ENCODE data around the gene NDUFA8.

DNA sequence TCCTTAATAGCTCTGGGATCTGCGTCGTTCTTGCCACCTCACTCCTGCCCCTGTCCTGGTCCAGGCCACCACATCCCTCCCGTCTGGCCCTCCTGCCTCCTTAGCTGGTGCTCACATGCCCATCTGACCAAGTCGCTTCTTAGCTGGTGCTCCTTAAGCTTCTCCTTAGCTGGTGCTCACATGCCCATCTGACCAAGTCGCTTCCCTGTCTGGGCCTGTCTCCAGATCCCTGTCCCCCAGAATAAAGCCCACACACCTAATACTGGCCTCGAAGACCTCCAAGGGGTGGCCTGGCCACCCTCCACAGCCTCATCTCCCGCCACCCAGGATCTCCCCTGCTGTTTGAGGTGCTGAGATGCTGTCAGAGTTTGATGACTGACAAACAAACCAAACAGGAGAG, 35.1 kb downstream of the NDUFA8 start:
- TF ChIP-seq POLR2AphosphoS5 (IDR thresholded peaks at IDR 0.05; ENCODE audit: low read depth, low read length) (no peak), GABPA (IDR thresholded peaks at IDR 0.05; ENCODE audit: low read depth) (no peak), EP300 (IDR thresholded peaks at IDR 0.05; ENCODE audit: borderline replicate concordance in 1 of 2, low read depth in 1 of 2, low read length in 1 of 2) (no peak)
- TF ChIP-seq, protein P1, sequence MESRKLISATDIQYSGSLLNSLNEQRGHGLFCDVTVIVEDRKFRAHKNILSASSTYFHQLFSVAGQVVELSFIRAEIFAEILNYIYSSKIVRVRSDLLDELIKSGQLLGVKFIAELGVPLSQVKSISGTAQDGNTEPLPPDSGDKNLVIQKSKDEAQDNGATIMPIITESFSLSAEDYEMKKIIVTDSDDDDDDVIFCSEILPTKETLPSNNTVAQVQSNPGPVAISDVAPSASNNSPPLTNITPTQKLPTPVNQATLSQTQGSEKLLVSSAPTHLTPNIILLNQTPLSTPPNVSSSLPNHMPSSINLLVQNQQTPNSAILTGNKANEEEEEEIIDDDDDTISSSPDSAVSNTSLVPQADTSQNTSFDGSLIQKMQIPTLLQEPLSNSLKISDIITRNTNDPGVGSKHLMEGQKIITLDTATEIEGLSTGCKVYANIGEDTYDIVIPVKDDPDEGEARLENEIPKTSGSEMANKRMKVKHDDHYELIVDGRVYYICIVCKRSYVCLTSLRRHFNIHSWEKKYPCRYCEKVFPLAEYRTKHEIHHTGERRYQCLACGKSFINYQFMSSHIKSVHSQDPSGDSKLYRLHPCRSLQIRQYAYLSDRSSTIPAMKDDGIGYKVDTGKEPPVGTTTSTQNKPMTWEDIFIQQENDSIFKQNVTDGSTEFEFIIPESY (IDR thresholded peaks at IDR 0.05; ENCODE audit: borderline replicate concordance, low read depth), result no peak
- TF ChIP-seq, protein P2, sequence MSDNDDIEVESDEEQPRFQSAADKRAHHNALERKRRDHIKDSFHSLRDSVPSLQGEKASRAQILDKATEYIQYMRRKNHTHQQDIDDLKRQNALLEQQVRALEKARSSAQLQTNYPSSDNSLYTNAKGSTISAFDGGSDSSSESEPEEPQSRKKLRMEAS (IDR thresholded peaks at IDR 0.05; ENCODE audit: low read depth), result no peak

Measured in SK-N-SH (cell line).